ENCODE measurements around the gene CALCB. TPM values are rescaled to one million over a fixed set of nuclear protein-coding genes. Genes with fewer than 3 reads are reported as not detected.

Gene CALCB
- total and polyA plus RNA-seq, 2 of the 8 experiments (the other 6 are each of a cell fraction or from before 2014, with no cell fraction given), result 3.7 to 4.2 TPM

DNA sequence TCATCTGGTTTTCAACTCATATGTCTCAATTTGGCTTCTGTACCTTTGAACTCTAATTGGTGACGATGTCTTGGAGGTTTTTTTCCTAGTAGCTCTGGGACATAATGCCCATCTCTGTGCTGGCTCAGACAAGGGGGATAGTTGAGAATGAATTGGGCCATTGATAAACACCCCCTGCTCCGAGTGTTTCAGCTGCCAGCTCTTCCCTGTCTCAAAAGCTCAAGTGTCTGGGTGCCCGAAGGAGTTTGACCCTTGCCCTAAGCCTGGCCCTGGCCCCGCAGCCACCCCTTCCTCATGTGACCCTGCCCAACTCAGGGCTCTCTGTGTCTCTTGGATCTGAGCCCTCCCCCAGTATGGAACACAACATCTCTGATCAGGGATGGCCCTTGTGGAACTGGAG, 44.4 kb downstream of the CALCB start:
- Histone ChIP-seq H2AFZ (ENCODE audit: low read length) (no peak overlapping the region), H3K23ac (ENCODE audit: insufficient read length) (no peak overlapping the region), H3K4ac (replicated peaks; ENCODE audit: insufficient read length, low read depth, low read length) (no peak overlapping the region), H3K79me1 (ENCODE audit: low read depth, low read length) (no peaks in the 10 kb centered on the region), H2AK5ac (ENCODE audit: low read depth, low read length) (no peak overlapping the region), H3K23me2 (ENCODE audit: low read depth, low read length) (peaks cover 5% of the 10 kb centered on the region; the same call in 1 of the 2 replicates), H3K14ac (ENCODE audit: insufficient read length) (no peak overlapping the region), H2BK12ac (ENCODE audit: low read depth, low read length) (no peak overlapping the region), H3K9me3 (ENCODE audit: insufficient read depth in 2 of 2, low read depth in 1 of 2, low read length in 1 of 2) (no peaks in the 10 kb centered on the region), H2BK120ac (replicated peaks; ENCODE audit: low read depth, low read length) (no peak overlapping the region), H4K8ac (ENCODE audit: extremely low read depth, insufficient read depth, low read length) (no peak overlapping the region), H2BK5ac (ENCODE audit: low read depth, low read length) (no peak overlapping the region), H3K4me2 (ENCODE audit: insufficient read depth in 1 of 2, low read depth in 2 of 2, low read length in 2 of 2) (no peak overlapping the region), H4K20me1 (replicated peaks in 1 of 2; ENCODE audit: control insufficient read depth in 1 of 2, insufficient read depth in 2 of 2, low read length in 2 of 2) (peaks cover 0 to 2% of the 10 kb centered on the region in 2 experiments), H3K27ac (ENCODE audit: low read depth, low read length) (no peak overlapping the region), H4K5ac (ENCODE audit: insufficient read length, low read depth, low read length) (no peak overlapping the region), H3K56ac (replicated peaks; ENCODE audit: insufficient read length, low read depth, low read length) (no peak overlapping the region), H3K36me3 (ENCODE audit: control insufficient read depth in 2 of 4, insufficient read depth in 4 of 4, low read length in 3 of 4) (no peaks in the 10 kb centered on the region), H3K27me3 (replicated peaks in 1 of 4; ENCODE audit: control insufficient read depth in 3 of 4, extremely low read depth in 1 of 4, insufficient read depth in 3 of 4, low read length in 3 of 4) (peaks cover 1 to 26% (median 18%) of the 10 kb centered on the region in 4 experiments; a peak in 6 of 7 replicates), H3K9ac (replicated peaks in 1 of 4; ENCODE audit: extremely low read depth in 1 of 4, low read depth in 3 of 4, low read length in 3 of 4) (no peak overlapping the region), H3K18ac (ENCODE audit: extremely low read depth, low read length) (no peak overlapping the region), H3K79me2 (ENCODE audit: control insufficient read depth in 1 of 2, insufficient read depth in 2 of 2, low read length in 2 of 2) (no peaks in the 10 kb centered on the region), H3K4me1 (replicated peaks in 1 of 4; ENCODE audit: control insufficient read depth in 3 of 4, insufficient read depth in 4 of 4, low read length in 3 of 4) (peaks cover 0 to 3% (median under 1%) of the 10 kb centered on the region in 4 experiments; a peak in 1 of 7 replicates), H4K91ac (replicated peaks; ENCODE audit: insufficient read length, low read length) (no peak overlapping the region), H2BK20ac (ENCODE audit: low read length) (no peak overlapping the region), H2BK15ac (ENCODE audit: low read length) (no peak overlapping the region), H3K4me3 (ENCODE audit: extremely low read depth in 1 of 4, insufficient read depth in 2 of 4, low read depth in 3 of 4, low read length in 4 of 4) (no peak overlapping the region)
- ChIA-PET CTCF (ENCODE audit: partially characterized antibody) (interaction anchor here (0.9 to 4.4 kb wide), 10 partner anchors 18 to 148 kb away, joined by 3 to 32 read pairs (median 5); no protein-coding TSS in a partner anchor), POLR2A (ENCODE audit: partially characterized antibody) (no interaction called here)
- DNase-seq (ENCODE audit: low read depth in 1 of 2, low spot score in 2 of 2) (no peak), FAIRE-seq (no peak)
- WGBS, 2 experiments (ENCODE audit: extremely low coverage in 1 of 2, insufficient coverage in 1 of 2, insufficient read length in 1 of 2, insufficient replicate concordance in 2 of 2, low coverage in 1 of 2, low lambda C conversion rate in 2 of 2, missing lambda C conversion rate in 1 of 2), result 86% methylated on average over 4 of the region's 4 CpGs; no CpG with 5 or more reads in 1 of the 2 experiments
- no peak for TF ChIP-seq SIRT6 (IDR thresholded peaks at IDR 0.05; ENCODE audit: low read length)
